GF-D8 (cell line): Measurements from ENCODE around the gene ARFIP1.
"Not testable (repeated sequence)": the region's sequence is repeated elsewhere in the genome, so short reads cannot be mapped to it uniquely, and the experiment has no call there.

Source experiments
- DNase-seq: peaks from one replicate; lab custom pipeline; 2025; lab: John Stamatoyannopoulos, UW

Gene ARFIP1

GRCh38 chr4:152779513-152780266 is at the start of gene ARFIP1, which contains the start of gene TIGD4:
Gene ARFIP1, plus strand, starts transcription at chr4:152779954. Its CDS starts 49,680 bp downstream, at chr4:152829634.
Gene TIGD4, minus strand, starts transcription at chr4:152779730. Its CDS starts 8,726 bp downstream, at chr4:152771004.
- peak; percentile 79 for DNase-seq

GRCh38 chr4:152731997-152732396 is 47.8 kb upstream of the ARFIP1 start:
- DNase-seq, result no peak

- DNase-seq, result no peak
Measured at GRCh38 chr4:152734015-152734698, 45.6 kb upstream of the ARFIP1 start.

GRCh38 chr4:152734699-152735050 is 45.1 kb upstream of the ARFIP1 start:
- DNase-seq, result no peak

- peak; percentile 27 for DNase-seq
Measured at GRCh38 chr4:152735396-152735859, 44.3 kb upstream of the ARFIP1 start.

- DNase-seq, result no peak
Measured at GRCh38 chr4:152735906-152736305, 43.8 kb upstream of the ARFIP1 start.

GRCh38 chr4:152738827-152739226 is 40.9 kb upstream of the ARFIP1 start:
- no peak for DNase-seq

- DNase-seq, result no peak
Measured at GRCh38 chr4:152747444-152747843, 32.3 kb upstream of the ARFIP1 start.

GRCh38 chr4:152748619-152749018 is 31.1 kb upstream of the ARFIP1 start:
- DNase-seq, result no peak

- DNase-seq, result no peak
Measured at GRCh38 chr4:152763796-152764195, 16.0 kb upstream of the ARFIP1 start.

GRCh38 chr4:152765069-152765737 is 14.6 kb upstream of the ARFIP1 start:
- not testable (repeated sequence) for DNase-seq

GRCh38 chr4:152771741-152772533 is 7.8 kb upstream of the ARFIP1 start:
- DNase-seq, result no peak

- no peak for DNase-seq
Measured at GRCh38 chr4:152773339-152773738, 6.4 kb upstream of the ARFIP1 start.

- no peak for DNase-seq
Measured at GRCh38 chr4:152773953-152774352, 5.8 kb upstream of the ARFIP1 start.

- no peak for DNase-seq
Measured at GRCh38 chr4:152776352-152776751, 3.4 kb upstream of the ARFIP1 start.

GRCh38 chr4:152777488-152777887 is 2.3 kb upstream of the ARFIP1 start:
- no peak for DNase-seq

- DNase-seq, result no peak
Measured at GRCh38 chr4:152778656-152779512, 870 bp upstream of the ARFIP1 start.

GRCh38 chr4:152780267-152780778 is 569 bp downstream of the ARFIP1 start:
- no peak for DNase-seq

GRCh38 chr4:152784490-152785350 is 5.0 kb downstream of the ARFIP1 start:
- DNase-seq, result no peak
